GM23338 (cell line): ENCODE measurements around the gene SLC10A6. TPM values are rescaled to one million over a fixed set of nuclear protein-coding genes. Genes with fewer than 3 reads are reported as not detected.

ENCODE experiments used
- ATAC-seq: fragments of 200-7000 bp; cut with Tn5 transposase; 3 replicates; pipeline ENCODE4 v1.9.1; 2020
- DNase-seq: peaks from one replicate; pipeline ENCODE4 v3.0.0-alpha.2; 2015; ENCODE audit warnings: low spot score
- H2AFZ ChIP-seq: fragments of 200-600 bp; sonication (generic); 2 replicates; pipeline ENCODE4 v1.8.0; 2016; ENCODE audit warnings: antibody characterized with exemption, mild to moderate bottlenecking, moderate library complexity
- H3F3A ChIP-seq: fragments of 200-600 bp; sonication (generic); replicated peaks from 2 replicates; pipeline ENCODE4 v1.8.0; 2017; ENCODE audit warnings: antibody characterized with exemption, mixed run types, low read depth
- H3K27ac ChIP-seq: fragments of 200-600 bp; sonication (generic); 2 replicates; pipeline ENCODE4 v1.6.1; 2016; ENCODE audit warnings: low read depth
- H3K27me3 ChIP-seq: fragments of 200-600 bp; sonication (generic); 2 replicates; pipeline ENCODE4 v1.8.0; 2016; ENCODE audit warnings: mild to moderate bottlenecking, mixed run types, moderate library complexity; ENCODE audit not compliant: insufficient read depth
- H3K36me3 ChIP-seq: fragments of 200-600 bp; sonication (generic); 2 replicates; pipeline ENCODE4 v1.8.0; 2016; ENCODE audit warnings: mild to moderate bottlenecking; ENCODE audit not compliant: insufficient read depth
- H3K4me1 ChIP-seq: fragments of 200-600 bp; sonication (generic); 2 replicates; pipeline ENCODE4 v1.8.0; 2016; ENCODE audit warnings: mild to moderate bottlenecking, moderate library complexity; ENCODE audit not compliant: insufficient read depth
- H3K4me2 ChIP-seq: fragments of 200-600 bp; sonication (generic); 2 replicates; pipeline ENCODE4 v1.7.1; 2017; ENCODE audit warnings: mixed run types
- H3K4me3 ChIP-seq: fragments of 200-600 bp; sonication (generic); 2 replicates; pipeline ENCODE4 v1.6.1; 2016; ENCODE audit warnings: mixed run types
- H3K79me2 ChIP-seq: fragments of 200-600 bp; sonication (generic); replicated peaks from 2 replicates; pipeline ENCODE4 v1.8.0; 2017; ENCODE audit warnings: mild to moderate bottlenecking; ENCODE audit not compliant: insufficient read depth
- H3K9me2 ChIP-seq: fragments of 200-600 bp; sonication (generic); 2 replicates; pipeline ENCODE4 v1.8.0; 2017; ENCODE audit not compliant: insufficient read depth
- H4K20me1 ChIP-seq: fragments of 200-600 bp; sonication (generic); replicated peaks from 2 replicates; pipeline ENCODE4 v1.8.0; 2017; ENCODE audit warnings: mild to moderate bottlenecking; ENCODE audit not compliant: insufficient read depth
- H3K27ac Mint-ChIP-seq: 2 replicates; pipeline ENCODE4 v1.8.0; 2020; ENCODE audit warnings: inconsistent platforms, mild to moderate bottlenecking, moderate library complexity, mixed read lengths
- H3K27me3 Mint-ChIP-seq: 3 replicates; pipeline ENCODE4 v1.8.0; 2022; ENCODE audit warnings: low read depth, mild to moderate bottlenecking, moderate library complexity, mixed read lengths, inconsistent platforms; ENCODE audit not compliant: insufficient read depth, poor library complexity
- H3K36me3 Mint-ChIP-seq: 3 replicates; pipeline ENCODE4 v1.8.0; 2021; ENCODE audit warnings: low read depth, mild to moderate bottlenecking, inconsistent platforms, moderate library complexity, mixed read lengths
- H3K4me1 Mint-ChIP-seq: 3 replicates; pipeline ENCODE4 v1.8.0; 2020; ENCODE audit warnings: mild to moderate bottlenecking, inconsistent platforms, mixed read lengths
- H3K4me3 Mint-ChIP-seq: 3 replicates; pipeline ENCODE4 v1.8.0; 2021; ENCODE audit warnings: moderate library complexity, mild to moderate bottlenecking, inconsistent platforms, mixed read lengths
- H3K9me3 Mint-ChIP-seq: 3 replicates; pipeline ENCODE4 v1.8.0; 2020; ENCODE audit warnings: moderate library complexity, mild to moderate bottlenecking, inconsistent platforms, mixed read lengths
- CREB1 ChIP-seq: fragments of 250-450 bp; sonication (Bioruptor Pico); IDR thresholded peaks from 2 replicates; pipeline ENCODE4 v1.5.0; 2020; ENCODE audit warnings: low read depth, mild to moderate bottlenecking, moderate library complexity
- CTCF ChIP-seq, 2 experiments: fragments of 200-600 bp in 1 of 2; sonication (generic) in 1 of 2; conservative IDR thresholded peaks; 2 replicates each; pipeline versions ENCODE4 v1.5.1 to v1.6.1; 2016 to 2017; ENCODE audit warnings: antibody characterized with exemption in 2 of 2, low read depth in 2 of 2, mild to moderate bottlenecking in 2 of 2, moderate library complexity in 1 of 2
- ETS1 ChIP-seq: IDR thresholded peaks from 2 replicates; pipeline ENCODE4 v1.6.1; 2016; ENCODE audit warnings: antibody characterized with exemption
- EZH2 ChIP-seq: fragments of 200-600 bp; sonication (generic); IDR thresholded peaks from one replicate; pipeline ENCODE4 v1.8.0; 2017; ENCODE audit warnings: antibody characterized with exemption, mild to moderate bottlenecking, low read depth; ENCODE audit not compliant: unreplicated experiment
- EZH2phosphoT487 ChIP-seq: fragments of 200-600 bp; sonication (generic); IDR thresholded peaks from one replicate; pipeline ENCODE4 v1.8.1; 2018; ENCODE audit warnings: antibody characterized with exemption; ENCODE audit not compliant: unreplicated experiment
- JUNB ChIP-seq: IDR thresholded peaks from one replicate; pipeline ENCODE4 v1.6.1; 2016; ENCODE audit warnings: antibody characterized with exemption; ENCODE audit not compliant: unreplicated experiment
- NANOG ChIP-seq: IDR thresholded peaks from 2 replicates; pipeline ENCODE4 v1.6.1; 2016; ENCODE audit warnings: antibody characterized with exemption, borderline replicate concordance
- REST ChIP-seq: IDR thresholded peaks from one replicate; pipeline ENCODE4 v1.6.1; 2018; ENCODE audit warnings: antibody characterized with exemption; ENCODE audit not compliant: unreplicated experiment
- ZNF114 ChIP-seq: fragments of 250-450 bp; sonication (Bioruptor Pico); IDR thresholded peaks from 2 replicates; pipeline ENCODE4 v1.5.0; 2020; ENCODE audit warnings: mild to moderate bottlenecking, moderate library complexity
- ZNF331 ChIP-seq: fragments of 250-450 bp; sonication (Bioruptor Pico); IDR thresholded peaks from 2 replicates; pipeline ENCODE4 v1.5.0; 2020; ENCODE audit warnings: low read depth, mild to moderate bottlenecking, moderate library complexity
- polyA plus RNA-seq: library from polyadenylated mRNA; unstranded; fragments of >200 nt; fragmentation: Nextera tagmentation; extraction: Ambion mirVana; gene quantifications from 2 replicates; pipeline ENCODE4 v1.2.1, GENCODE V29; 2016
- total RNA-seq: library from RNA; depleted of rRNA; stranded (reverse); fragments of >200 nt; shearing (Covaris generic); gene quantifications from 2 replicates; pipeline ENCODE4 v1.2.3, GENCODE V29; 2014

The SLC10A6 gene
- total and polyA plus RNA-seq, 2 experiments from 2014 or later: not detected

- TF ChIP-seq EZH2phosphoT487 (no peak), ZNF114 (CRISPR knock-in tag) (no peak), CTCF (conservative IDR thresholded peaks at IDR 0.05; ENCODE audit: low read depth in 2 of 2) (no peak), REST (no peak)
These were observed 32.5 kb downstream of the SLC10A6 start (continued) for GRCh38 chr4:86816501-86817273.

GRCh38 chr4:86815653-86816052 is 33.5 kb downstream of the SLC10A6 start:
- H3K4me3 Mint-ChIP-seq: no peak overlapping the region
- no peaks in the 10 kb centered on the region for H3K27me3 ChIP-seq
- peaks cover 8% of the 10 kb centered on the region; the same call in 2 of the 3 replicates for H3K9me3 Mint-ChIP-seq
- H3K27me3 Mint-ChIP-seq: no peaks in the 10 kb centered on the region
- peaks cover 7% of the 10 kb centered on the region; the same call in 1 of the 2 replicates for H3K9me2 ChIP-seq
- DNase-seq (no peak), ATAC-seq (no peak)
- no peak overlapping the region for H3K27ac ChIP-seq
- peaks cover 12% of the 10 kb centered on the region; the same call in 2 of the 3 replicates for H3K4me1 Mint-ChIP-seq
- H4K20me1 ChIP-seq: no peaks in the 10 kb centered on the region
- H3K27ac Mint-ChIP-seq: no peak overlapping the region
- H3K79me2 ChIP-seq: no peaks in the 10 kb centered on the region
- no peak overlapping the region for H3K4me2 ChIP-seq
- H3K36me3 ChIP-seq: peaks cover 17% of the 10 kb centered on the region; the same call in 1 of the 2 replicates
- no peak overlapping the region for H3K4me3 ChIP-seq
- H3F3A ChIP-seq: no peaks in the 10 kb centered on the region
- H3K36me3 Mint-ChIP-seq: peaks cover 50% of the 10 kb centered on the region
- 0 out of 2 replicates have a peak, but pooled peaks cover 6% of the 10 kb centered on the region for H3K4me1 ChIP-seq
- no peak overlapping the region for H2AFZ ChIP-seq
- TF ChIP-seq NANOG: no peak
- no peak for TF ChIP-seq ETS1
- no peak for TF ChIP-seq EZH2phosphoT487
- TF ChIP-seq ZNF331 (CRISPR knock-in tag): no peak
- TF ChIP-seq REST: no peak
- no peak for TF ChIP-seq CREB1 (CRISPR knock-in tag)
- TF ChIP-seq ZNF114 (CRISPR knock-in tag): no peak
- no peak for TF ChIP-seq CTCF (conservative IDR thresholded peaks at IDR 0.05; ENCODE audit: low read depth in 2 of 2)
- TF ChIP-seq EZH2: no peak
- no peak for TF ChIP-seq JUNB
